Activated CD4-positive, alpha-beta T cell treated with anti-CD3 and anti-CD28 coated beads, Interleukin-2, amount 50 U/mL, for 24 hours (primary cell): ENCODE measurements around the gene DPY19L3.
"Not testable (repeated sequence)": the region's sequence is repeated elsewhere in the genome, so short reads cannot be mapped to it uniquely, and the experiment has no call there.

ENCODE experiments used
- DNase-seq, 2 donors: peaks; one replicate each; pipeline ENCODE4 v3.0.0-alpha.2; 2020; ENCODE audit warnings: low read depth in 1 of 2, low spot score in 1 of 2

The DPY19L3 gene

DNA sequence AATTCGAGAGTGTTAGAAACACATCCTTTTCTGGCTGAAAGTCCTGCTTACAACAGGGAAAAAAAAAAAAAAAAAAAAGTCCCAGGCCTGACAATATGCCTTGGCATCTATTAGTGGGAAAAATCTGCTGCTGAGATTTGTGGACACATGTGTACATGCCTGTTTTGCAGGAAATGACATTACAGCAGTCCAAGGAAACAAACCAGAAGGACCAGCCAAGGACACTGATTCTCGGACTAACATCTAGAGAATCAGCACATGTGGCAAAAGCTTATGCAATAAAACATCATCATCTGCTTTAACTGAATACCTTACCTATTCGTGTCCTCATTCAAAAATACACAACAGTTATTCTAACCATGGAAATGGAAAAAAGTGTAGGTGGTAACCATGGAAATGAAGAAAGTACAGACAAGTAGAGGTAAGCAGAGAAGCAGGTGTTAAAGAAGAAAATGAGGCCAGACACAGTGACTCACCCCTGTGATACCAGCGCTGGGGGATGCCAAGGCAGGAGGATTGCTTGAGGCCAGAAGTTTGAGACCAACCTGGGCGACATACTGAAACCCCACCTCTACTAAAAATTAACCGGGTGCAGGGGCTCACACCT, 9.4 kb upstream of the DPY19L3 start:
- DNase-seq, result no peak

DNA sequence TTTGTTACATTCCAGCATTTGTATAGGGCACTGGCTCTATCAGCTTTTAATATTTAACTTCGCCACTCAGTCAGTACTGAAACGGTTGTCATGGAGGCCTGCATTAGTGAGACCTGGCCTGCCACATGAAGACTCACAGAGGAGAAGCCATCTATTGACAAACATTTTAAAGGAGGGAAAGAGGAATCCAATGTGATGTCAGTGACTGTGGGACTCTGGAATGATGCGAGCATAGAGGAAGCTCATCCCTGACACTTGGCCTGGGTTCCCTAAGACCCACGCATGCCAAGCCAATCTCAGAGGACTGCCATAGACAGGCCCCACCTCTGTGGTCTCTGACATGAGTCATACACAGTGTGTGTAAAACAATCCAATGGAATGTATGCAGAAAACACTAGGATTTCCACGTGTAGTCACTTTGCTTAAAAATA, 7.9 kb upstream of the DPY19L3 start:
- no peak for DNase-seq

DNA sequence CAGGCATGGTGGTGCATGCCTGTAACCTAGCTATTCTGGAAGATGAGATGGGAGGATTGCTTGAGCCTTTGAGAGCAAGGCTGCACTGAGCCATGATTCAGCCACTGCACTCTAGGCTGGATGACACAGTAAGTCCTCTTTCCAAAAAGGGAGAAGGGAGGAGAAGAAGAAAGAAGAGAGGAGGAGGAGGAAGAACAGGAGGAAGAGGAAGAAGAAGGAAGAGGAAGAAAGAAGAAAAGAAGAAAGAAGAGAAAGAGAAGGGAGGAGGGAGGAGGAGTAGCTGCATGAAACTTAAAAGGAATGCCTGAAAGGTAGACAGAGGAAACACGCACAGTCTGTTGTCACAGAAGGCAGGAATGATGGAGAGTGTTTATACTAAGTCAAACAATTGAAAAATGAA, 3.6 kb upstream of the DPY19L3 start:
- no peak for DNase-seq

- DNase-seq, result no peak
These were observed 2.1 kb upstream of the DPY19L3 start for GRCh38 chr19:32403291-32403995.

- DNase-seq, result no peak
These were observed 1.2 kb upstream of the DPY19L3 start for GRCh38 chr19:32404213-32404932.

DNA sequence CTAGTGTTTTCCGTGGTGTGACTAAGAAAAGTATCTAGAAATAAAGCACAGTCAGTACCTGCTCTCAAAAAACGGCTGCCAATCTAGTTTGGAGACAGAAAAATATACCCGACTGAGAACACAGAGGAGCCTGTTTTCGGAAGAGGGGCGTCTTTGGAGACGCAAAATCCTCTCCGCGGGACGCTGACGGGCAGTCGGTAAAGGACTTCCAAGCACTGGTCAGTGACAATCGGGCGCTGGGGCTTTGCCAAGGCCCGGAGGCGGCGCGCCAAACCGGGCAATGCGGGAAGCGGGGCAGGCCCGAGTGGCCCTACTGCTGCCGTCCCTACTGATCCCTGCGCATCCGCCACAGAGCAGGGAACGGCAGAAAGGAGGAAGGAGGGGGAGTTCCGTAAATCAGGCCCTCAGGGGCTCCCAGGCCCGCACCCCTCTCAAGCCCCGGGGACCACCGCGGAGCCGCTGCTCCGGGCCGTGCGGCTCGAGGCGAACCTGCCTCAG, 588 bp upstream of the DPY19L3 start:
- no peak for DNase-seq

- DNase-seq, result no peak
These were observed 812 bp downstream of the DPY19L3 start for GRCh38 chr19:32406161-32407003.

- no peak for DNase-seq
These were observed 1.7 kb downstream of the DPY19L3 start for GRCh38 chr19:32407004-32407992.

GRCh38 chr19:32415246-32415645, 9.7 kb downstream of the DPY19L3 start:
- no peak for DNase-seq

DNA sequence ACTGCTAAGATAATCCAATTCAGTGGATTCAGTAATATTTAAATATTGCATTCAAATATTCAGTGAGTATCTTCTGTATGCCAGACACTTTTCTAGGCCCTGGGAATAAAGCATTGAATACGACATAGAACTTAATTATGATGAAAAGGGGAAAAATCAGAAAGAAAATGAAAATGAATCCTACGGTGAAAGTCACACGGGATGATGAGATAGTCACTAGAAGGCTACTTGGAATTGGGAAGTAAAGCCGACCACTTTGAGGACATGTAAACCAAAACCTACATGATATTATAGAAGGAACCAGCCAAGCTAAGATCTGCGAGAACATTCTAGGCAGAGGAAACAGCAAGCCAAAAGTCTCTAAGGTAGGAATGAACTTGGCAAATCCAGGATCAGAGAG, 10.1 kb downstream of the DPY19L3 start:
- DNase-seq, result no peak

- no peak for DNase-seq
These were observed 11.3 kb downstream of the DPY19L3 start for GRCh38 chr19:32416749-32417456.

DNA sequence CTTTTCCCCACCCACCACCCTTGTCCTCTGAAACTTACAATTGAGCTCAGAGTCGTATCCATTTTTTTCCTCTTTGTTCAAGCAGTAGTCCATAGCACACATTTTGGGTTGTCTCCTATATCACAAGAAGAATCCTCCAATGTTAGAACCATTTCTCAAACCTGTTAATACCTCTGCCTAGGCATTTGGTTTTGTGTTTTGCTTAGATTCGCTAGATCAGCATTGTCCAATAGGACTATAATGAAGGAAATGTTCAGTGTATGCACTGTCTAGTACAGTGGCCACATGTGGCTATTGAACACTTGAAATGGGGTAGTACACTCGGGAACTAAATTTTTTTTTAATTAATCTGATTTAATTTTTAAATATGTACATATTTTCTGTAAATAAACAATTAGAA, 12.6 kb downstream of the DPY19L3 start:
- no peak for DNase-seq

- DNase-seq, result no peak
These were observed 16.2 kb downstream of the DPY19L3 start for GRCh38 chr19:32421589-32422361.

GRCh38 chr19:32422435-32422834, 16.9 kb downstream of the DPY19L3 start:
- DNase-seq, result no peak

DNA sequence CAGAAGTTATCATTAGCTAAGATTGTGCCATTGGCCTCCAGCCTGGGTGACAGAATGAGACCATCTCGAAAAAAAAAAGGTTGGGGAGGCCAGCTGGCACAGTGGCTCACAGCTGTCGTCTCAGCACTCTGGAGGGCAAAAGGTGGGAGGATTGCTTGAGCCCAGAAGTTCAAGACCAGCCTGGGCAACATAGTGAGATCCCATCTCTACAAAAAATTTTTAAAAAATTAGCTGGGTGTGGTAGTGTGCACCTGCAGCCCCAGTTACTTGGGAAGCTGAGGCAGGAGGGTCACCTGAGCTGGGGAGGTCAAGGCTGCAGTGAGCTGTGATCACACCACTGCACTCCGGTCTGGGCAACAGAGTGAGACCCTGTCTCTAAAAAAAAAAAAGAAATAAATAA, 18.4 kb downstream of the DPY19L3 start:
- not testable (repeated sequence) for DNase-seq

DNA sequence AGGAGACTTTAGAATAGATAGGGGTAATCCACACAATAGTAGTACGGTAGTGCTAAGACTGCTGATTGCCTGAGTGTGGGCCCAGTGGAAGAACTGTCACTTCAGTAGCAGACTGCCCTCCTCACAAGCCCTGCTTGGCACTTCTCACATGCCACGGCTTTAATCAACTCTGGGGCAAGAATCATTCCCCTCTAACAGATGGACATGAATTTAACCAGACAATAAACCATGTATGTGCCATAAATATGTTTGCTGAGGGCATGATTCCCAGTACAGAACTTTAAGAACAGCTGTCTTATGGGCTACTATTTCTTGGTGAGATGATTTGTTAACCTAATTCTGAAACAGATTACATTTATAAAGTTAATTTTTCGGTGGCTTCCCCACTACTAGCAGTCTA, 22.0 kb downstream of the DPY19L3 start:
- no peak for DNase-seq

GRCh38 chr19:32436692-32437091, 31.1 kb downstream of the DPY19L3 start:
- no peak for DNase-seq

DNA sequence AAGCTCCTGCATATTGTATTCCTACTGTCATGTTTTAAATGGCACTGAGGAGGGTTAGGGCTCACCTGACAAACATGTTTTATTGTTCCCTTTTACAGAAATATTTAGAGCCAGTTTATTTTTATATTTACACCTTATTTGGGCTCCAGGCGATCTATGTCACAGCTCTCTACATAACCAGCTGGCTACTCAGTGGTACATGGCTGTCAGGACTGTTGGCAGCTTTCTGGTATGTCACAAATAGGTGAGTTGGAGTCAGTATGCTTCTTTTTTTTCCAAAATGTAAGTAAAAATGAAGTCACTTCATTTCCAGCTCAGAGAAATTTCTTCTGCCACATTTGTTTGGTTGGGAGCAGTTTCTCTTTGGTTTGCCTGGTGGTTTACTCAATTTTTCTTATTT, 31.5 kb downstream of the DPY19L3 start:
- DNase-seq, result no peak

DNA sequence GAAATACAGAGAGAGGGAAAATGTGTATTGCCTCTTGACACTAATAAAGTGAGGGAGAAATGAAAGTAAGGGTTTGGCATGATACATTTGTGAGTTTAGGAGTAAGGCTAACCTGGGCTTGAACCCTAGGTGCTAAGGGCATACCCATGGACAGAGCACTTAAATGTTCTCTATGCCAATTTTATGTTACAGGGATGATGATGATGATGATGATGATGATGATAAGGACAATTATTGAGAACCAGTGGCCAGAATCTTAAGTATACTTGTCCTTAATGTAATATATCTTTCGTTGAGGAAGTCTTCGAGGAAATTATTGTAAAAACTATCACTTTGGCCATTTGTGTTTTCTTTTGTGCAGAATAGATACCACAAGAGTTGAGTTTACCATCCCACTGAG, 33.2 kb downstream of the DPY19L3 start:
- no peak for DNase-seq
